Anterior cingulate cortex (tissue), 58 donors: ENCODE measurements around the gene CD320.
"Not testable (repeated sequence)": the region's sequence is repeated elsewhere in the genome, so short reads cannot be mapped to it uniquely, and the experiment has no call there.

Experiments
- DNase-seq, 58 donors: peaks; one replicate each; lab custom pipeline; 2025; lab: John Stamatoyannopoulos, UW

The CD320 gene

DNA sequence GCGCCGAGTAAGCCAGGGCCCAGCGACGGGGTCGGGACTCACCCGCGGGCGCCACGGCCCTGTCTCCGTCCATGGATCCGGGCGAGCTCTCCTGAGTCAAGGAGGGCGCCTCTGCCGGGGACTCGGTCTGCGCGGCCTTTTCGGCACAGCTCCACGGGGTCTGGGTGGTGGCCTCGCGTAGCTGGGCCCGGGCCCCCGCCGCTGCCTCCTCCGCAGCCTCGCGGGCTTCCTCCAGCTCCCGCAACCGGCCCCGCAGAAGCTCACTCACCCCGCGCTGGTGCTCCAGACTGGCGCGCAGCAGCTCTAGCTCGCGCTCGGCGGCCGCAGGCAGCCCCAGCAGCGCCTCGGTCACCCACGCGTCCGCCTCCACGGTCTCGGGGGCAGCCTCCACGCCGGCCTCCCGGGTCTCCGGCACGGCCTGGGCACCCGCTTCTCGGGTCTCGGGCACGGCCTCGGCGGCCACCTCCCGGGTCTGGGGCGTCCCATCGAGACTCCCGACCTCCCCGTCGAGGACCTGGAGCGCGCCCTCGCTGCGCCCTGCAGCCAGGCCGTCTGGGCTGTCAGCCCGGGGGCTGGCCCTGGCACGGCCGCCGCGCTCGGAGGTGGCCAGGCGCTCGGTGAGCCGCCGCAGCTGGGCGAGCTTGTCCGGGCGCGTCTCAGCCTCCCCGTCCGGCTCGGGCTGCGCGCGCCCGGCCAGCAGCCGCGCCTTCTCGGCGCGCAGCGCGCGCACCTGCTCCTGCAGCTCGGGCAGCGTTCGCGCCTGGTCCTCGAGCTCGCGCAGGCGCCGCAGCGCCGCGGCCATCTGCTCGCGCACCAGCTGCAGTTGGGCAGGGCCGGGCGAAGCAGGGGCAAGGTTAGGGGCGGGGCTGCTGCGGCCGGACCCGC is 26.5 kb upstream of the CD320 start:
- DNase-seq: peak in 10 of 58 donors; percentile 4 to 27 (median 12)

DNA sequence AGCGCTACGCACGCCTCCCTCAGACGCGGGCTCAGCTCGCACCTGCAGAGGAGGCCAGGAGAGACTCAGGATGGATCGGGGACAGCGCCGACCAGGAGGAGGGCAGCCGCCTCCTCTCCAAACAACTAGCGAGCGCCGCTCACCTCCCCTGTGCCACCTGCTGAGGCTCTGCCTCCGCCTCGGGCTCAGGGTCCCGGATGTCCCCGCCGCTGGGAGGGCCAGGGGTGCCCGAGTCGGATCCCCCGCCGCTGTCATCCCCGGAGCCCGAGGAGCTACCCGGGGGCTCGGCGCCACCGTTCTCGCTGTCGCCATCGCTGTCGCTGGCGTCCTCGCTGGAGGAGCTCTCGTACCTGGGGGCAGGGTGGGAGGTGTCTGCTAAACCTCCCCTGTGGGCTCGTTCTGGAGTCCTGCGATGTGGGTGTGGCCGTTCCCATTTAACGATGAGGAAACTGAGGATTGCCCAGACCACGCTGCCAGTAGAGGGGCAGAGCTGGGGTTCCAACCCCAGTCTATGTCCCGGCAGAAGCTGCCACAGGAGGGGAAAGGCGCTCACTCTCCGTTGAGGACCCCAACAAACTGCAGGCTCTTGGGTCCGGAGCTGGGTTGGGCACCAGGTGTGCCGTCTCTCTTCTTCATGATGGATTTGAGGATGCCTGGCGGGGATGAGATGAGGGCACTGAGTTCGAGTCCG is 25.8 kb upstream of the CD320 start:
- no peak for DNase-seq

DNA sequence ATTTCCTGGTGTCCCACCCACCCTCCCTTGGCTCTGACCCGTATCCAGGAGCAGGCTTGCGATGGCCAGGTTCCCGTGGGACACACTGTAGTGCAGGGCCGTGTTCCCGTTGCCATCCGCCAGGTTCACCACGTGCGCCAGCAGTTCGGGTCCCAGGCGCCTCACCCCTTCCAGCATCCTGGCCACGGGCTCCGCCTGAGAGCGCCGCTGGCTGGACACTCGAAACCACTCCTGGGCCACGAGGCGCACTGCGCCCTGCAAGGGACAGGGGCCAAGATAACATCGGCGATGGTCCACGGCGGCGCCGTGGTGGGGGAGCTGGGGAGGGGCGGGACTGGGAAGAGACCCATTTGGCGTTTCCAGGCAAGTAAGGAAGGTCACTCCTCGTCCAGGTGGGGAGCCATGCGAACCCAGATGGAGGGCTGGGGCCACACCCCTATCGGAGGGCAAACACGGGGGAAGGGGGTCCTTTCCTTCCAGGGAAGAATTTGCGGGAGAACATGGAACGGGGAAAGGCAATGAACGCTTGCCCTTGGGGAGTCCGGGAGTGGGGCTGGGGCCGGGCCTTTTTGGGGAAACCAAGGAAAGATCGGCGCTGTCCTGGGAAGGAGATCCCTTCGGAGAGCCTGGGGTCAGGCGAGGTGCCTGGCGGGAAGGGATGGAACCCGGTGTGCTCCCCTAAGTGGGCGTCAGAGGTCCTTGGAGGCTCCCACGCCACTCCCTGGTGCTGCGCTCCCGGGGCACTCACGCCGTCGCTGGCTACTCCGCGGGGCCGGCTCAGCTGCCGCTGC is 25.0 kb upstream of the CD320 start:
- no peak for DNase-seq

DNA sequence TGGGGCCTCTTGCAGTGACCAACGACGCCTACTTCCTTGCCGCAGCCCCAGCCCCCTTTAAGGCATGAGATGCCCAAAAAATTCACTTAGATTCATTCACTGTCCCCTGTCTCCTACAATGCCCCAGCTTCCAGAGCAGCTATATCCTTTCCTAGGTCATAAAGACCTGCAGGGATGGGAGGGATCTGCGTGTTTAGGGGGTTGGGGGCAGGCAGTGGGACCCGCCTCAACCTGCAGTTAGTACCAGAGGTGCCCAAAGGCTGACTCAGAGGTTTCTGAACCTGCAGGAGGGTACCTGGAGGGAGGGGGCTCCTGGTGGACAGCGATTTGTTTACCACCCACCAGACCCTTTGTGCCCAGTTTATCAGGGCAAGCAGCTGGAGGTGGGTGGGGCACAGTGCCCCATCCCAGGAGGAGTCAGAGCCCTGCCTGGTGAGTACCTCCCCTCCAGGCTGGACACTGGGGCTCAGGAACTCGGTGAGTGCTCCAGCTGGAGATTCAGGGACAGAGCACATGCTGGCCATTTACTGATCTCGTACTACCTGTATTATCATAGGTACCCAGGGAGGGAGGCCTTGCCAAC is 23.2 kb upstream of the CD320 start:
- no peak for DNase-seq

DNA sequence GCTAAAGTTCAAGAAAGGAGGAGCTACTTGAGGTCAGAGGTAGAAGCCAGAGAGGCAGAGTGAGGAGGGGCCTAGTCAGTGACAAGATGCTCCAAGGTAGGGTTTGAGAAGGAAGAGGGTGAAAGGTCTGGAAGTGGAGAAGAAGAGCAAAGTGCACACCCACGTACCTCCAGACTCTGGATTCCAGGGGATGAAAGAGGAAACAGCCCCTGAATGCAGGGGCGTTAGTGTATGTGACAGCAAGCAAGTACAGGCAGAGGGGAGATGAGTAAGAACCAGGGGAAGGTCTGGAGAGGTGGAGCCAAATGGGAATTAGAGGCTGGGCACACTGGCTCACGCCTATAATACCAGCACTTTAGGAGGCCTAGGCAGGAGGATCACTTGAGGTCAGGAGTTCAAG is 21.8 kb upstream of the CD320 start:
- DNase-seq: no peak

DNA sequence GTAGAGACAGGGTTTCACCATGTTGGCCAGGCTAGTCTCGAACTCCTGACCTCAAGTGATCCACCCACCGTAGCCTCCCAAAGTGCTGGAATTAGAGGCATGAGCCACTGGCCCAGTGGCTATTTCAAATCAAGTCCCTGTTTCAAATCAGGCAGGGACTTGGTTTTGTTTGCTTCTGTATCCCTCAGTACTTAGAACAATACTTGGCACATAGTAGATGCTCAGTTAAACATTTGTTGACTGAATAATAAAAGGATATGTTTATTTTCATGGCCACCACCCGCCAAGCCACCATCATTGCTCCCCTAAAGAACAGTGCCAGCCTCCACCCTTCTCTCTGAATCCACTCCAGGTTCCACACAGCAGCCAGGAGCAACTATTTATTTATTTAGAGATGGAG is 17.3 kb upstream of the CD320 start:
- no peak for DNase-seq

DNA sequence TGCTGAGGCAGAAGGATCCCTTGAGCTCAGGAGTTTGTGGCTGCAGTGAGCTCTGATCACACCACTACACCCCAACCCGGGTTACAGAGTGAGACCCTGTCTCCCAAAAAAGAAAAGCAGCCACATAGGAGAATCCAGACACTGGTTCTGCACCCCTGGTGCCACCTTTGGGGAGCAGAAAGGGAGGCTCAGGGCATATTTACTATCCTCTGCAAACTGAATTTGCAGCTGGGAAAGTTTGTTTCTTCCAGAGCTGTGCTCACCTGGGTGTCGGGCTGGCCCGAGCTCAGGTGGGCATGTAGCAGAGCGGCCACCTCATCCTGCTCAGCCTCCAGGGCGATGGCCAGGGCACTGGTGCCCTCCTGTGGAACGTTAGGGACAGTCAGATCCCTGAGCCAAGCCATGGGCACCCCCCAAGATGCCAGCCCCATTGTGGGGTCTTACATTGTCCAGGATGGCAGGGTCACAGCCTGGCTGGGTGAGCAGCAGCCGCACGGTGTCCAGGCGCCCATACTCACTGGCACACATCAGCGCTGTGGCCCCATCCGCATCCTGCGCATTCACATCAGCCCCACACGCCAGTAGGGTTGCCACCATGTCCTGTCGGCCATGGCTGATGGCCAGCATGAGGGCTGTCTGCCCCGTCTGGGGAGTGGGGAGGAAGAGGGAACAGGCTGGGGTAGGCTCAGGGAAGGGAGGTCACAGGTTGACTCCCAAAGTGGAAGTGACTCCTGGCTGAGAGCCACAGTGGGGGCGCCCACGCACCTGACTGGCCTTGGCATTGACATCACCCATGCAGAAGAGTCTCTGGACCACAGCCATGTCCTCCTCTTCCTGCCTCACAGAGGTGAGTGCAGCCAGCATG is 16.3 kb upstream of the CD320 start:
- no peak for DNase-seq

DNA sequence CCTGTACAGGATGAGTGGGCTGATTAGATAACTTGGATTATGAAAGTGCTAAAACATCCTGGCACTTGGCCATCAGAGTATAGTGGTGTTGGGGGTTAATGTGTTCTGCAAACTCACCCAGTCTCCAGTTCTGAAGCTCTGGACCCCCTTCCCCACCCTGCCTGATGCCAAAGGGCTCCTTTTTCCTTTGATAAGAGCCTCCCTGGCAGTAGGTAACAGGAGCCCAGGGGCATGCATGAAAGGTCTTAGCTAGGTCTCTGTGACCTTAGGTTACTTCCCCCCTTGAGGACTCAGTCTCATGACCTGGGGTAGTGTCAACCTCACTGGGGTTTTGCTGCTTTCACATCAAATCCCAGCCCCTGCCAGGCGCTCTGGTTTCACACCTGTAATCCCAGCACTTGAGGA is 15.6 kb upstream of the CD320 start:
- DNase-seq: no peak

DNA sequence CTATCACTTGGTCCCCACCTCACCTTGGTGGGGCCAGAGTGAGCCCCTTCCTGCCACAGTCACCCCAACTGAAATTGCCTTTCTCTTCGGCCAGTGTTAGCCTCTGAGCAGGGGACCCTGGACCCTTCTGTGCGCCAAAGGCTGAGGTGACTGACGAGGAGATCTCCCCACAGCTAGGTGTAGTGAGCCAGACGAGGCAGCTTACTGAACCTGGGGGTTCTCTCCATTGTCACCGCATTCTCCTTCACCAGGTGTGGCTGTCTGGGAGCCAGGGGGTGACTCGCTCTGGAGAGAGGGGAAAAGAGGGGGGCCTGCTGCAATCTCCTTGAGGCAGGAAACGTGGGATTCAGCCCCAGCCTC is 14.5 kb upstream of the CD320 start:
- no peak for DNase-seq

DNA sequence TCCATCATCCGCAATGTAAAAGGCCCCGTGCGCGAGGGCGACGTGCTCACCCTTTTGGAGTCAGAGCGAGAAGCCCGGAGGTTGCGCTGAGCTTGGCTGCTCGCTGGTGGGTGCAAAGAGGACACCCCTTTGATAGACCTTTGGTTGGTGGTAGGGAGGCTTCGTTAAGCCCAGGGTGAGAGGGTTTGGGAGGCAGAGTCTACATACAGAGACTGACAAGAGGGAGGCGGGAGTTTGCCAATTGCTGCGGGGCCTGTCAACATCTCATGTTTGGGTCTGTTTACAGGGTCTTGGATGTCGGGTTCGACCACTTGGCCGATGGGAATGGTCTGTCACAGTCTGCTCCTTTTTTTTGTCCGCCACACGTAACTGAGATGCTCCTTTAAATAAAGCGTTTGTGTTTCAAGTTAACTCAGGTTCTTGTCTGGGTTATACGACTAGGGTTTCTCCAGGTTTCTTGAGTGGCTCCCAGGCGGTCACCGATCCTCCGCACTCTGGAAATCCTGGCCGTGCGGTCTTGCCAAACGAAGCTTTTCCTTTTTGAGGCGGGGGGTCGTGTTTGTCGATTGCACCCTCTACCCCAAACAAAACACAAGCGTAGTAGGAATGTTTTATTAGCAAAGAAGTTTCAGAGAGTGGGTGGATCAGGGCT is 14.0 kb upstream of the CD320 start:
- DNase-seq: peak in 1 of 58 donors; percentile 29

DNA sequence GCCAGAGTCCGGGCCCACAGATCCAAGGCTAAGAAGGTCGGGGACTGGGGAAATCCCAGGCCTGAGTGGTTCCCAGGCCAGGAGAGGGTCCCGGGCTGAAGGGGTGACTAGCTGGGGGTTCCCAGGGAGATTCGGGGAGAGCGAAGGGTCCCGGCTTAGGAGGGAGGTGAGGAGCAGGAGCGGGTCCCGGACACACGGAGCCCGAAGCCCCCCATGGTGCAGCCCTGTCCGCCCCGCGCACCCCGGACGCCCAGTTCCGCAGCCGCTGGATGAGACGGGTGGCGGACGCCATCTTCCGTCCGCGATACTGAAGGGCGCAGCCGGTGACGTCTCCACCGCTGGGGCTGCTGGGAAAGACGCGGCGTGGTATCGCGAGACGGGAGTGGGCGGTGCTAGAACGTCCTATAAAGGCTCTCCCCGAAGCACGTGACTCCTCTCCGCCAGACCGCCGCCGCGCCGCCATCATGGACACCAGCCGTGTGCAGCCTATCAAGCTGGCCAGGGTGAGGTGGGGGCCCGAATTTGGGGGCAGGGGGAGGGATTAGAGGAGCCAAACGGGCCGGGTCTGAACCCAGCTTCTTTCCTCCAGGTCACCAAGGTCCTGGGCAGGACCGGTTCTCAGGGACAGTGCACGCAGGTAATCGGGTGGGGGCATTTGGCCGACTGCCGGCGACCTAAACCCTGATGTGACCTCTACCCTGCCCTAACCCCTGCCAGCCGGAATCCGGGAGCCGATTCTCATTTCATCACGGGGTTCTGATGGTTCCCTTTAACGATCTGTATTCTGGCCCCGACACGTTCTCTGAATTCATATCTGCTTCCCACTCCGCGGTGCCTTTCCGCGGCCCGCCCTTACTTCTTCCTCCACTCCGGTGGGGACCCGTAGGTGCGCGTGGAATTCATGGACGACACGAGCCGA is 13.2 kb upstream of the CD320 start, which contains the start of the genes NDUFA7 and RPS28:
Gene NDUFA7, minus strand, starts transcription at position 309 of the 919 bp plus-strand sequence. Its CDS starts 17 bp downstream, at position 292.
Gene RPS28, plus strand, starts transcription at position 430 of the 919 bp plus-strand sequence. Its CDS starts 35 bp downstream, at position 465.
- peak; percentile 60 to 97 (median 94) for DNase-seq

DNA sequence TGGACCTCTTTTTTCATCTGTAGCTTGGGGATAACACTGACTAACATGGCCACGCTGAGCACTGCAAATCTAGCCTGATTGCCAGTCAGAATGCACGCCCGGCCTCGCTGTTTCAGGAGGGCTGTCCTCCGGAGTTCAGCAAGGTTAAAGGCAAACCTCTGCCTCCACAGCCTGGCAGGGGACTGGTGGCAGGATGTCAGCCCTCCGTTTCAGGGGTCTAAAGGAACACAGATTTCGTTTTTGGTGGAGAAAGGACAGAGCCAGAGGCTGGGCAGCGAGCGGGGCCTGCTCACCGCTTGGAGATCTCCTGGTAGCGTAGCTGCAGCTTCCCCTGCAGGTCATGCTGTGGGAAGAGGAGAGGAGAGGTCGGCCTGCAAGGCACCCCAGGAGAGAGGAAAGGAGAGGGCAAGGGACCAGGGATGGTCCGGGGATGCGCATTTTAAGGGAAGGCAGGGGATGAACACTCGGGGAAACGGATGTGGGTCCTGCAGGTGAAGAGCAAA is 12.5 kb upstream of the CD320 start:
- peak in 4 of 58 donors; percentile 18 to 43 (median 24) for DNase-seq

DNA sequence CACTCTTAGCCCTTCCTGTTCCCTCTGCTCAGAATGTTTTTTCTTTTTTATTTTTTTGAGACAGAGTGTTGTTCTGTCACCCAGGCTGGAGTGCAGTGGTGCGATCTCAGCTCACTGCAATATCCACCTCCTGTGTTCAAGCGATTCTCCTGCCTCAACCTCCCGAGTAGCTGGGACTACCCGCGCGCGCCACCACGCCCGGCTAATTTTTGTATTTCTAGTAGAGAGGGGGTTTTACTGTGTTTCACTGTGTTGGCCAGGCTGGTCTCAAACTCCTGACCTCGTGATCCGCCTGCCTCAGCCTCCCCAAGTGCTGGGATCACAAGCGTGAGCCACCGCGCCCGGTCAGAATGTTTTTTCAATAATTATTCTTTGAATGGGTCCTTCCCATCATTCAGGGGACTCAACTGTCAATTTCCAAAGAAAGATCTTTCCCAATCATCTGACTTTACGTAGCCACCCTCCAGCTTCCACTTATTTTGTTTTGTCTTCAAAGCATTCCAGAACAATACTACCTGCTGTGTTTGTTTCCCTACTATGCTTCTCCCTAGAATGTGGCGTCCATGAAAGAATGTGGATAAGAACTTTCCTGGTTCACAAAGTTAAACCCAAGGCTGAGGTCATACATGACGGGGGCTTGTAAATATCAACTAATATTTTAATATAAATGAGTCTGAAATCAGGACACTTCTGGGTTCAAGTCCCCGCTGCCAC is 11.8 kb upstream of the CD320 start:
- no peak for DNase-seq

DNA sequence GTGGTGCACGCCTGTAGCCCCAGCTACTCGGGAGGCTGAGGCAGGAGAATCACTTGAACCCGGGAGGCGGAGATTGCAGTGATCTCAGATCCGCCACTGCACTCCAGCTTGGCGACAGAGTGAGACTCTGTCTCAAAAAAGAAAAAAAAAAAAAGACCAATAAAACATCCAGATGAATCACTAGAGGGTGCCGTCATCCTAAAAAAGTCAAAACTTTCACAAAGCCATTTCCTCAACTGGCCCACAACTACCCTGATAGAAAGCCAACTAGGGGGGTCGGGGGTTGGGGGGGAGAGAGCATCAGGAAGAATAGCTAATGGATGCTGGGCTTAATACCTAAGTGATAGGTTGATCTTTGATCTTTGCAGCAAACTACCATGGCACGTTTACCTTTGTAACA is 10.7 kb upstream of the CD320 start:
- not testable (repeated sequence) for DNase-seq

DNA sequence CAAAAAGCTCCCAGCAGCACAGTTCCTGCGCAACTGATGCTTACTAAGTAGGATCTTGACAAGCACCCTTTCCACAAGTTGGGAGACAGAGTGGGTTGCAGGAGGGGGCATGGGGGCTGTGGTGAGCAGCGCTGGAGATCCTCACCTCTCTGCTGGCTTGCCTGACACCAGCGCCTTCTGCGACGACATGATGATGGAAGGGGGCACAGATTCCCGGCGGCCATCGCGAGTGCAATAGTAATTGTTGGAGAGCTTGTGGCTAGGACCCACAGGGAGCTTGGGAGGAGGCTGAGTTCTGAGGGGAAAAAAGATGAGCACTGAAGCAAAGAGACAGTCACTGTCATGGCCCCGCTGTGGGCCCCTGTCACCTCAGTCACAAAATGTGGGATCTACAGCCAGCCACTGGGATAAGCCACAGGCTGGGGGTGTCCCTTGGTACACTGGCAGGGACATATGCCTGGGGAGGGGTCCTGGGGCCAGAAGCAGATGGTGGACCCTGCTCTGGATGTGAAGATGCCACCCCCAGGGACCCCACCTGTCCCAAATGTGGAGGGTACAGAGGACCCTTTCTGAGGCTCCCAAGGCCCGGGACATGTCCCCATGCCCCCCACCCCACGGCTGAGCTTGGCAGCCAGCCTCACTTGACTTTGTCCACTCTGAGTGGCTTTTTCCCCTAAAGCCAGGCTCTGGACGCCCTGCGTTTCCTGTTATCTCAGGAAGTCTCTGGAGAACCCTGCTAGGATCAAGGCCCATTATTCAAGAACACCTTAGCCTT is 8.4 kb upstream of the CD320 start:
- DNase-seq: no peak

DNA sequence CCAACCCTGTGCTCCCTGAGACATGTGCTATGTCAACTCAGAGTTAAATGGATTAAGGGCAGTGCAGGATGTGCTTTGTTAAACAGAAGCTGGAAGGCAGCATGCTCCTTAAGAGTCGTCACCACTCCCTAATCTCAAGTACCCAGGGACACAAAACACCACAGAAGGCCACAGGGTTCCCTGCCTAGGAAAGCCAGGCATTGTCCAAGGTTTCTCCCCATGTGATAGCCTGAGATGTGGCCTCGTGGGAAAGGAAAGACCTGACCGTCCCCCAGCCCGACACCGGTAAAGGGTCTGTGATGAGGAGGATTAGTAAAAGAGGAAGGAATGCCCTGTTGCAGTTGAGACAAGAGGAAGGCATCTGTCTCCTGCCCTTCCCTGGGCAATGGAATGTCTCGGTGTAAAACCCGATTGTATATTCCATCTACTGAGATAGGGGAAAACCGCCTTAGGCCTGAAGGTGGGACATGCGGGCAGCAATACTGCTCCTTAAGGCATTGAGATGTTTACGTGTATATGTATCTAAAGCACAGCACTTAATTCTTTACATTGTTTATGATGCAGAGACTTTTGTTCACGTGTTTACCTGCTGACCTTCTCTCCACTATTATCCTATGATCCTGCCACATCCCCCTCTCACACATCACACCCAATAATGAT is 7.0 kb upstream of the CD320 start:
- DNase-seq: not testable (repeated sequence)
